ENCODE measurements around the gene GABRB1.

DNA sequence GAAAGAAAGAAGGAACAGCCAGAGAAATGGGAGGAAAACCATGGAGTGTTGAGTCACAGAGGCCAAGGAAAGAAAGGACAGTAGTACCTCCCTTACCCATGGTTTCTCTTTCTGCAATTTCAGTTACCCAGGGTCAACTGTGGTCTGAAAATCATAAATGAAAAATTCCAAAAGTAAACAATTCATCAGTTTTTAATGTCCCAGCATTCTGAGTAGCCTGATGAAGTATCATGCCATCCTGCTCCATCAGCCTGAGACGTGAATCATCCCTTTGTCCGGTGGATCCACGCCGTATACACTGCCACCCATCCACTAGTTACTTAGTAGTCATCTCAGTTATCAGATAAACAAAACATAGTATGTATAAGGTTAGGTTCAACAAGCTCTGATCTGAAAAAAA is 318.0 kb downstream of the GABRB1 start:
- TF ChIP-seq, protein P1, sequence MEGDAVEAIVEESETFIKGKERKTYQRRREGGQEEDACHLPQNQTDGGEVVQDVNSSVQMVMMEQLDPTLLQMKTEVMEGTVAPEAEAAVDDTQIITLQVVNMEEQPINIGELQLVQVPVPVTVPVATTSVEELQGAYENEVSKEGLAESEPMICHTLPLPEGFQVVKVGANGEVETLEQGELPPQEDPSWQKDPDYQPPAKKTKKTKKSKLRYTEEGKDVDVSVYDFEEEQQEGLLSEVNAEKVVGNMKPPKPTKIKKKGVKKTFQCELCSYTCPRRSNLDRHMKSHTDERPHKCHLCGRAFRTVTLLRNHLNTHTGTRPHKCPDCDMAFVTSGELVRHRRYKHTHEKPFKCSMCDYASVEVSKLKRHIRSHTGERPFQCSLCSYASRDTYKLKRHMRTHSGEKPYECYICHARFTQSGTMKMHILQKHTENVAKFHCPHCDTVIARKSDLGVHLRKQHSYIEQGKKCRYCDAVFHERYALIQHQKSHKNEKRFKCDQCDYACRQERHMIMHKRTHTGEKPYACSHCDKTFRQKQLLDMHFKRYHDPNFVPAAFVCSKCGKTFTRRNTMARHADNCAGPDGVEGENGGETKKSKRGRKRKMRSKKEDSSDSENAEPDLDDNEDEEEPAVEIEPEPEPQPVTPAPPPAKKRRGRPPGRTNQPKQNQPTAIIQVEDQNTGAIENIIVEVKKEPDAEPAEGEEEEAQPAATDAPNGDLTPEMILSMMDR (IDR thresholded peaks at IDR 0.05), result no peak
- no peak for TF ChIP-seq POLR2A (IDR thresholded peaks at IDR 0.05)

Data from vagina (tissue), 2 donors.